HEK293 (cell line): Measurements from ENCODE around the gene DSP.

Experiments
- CTCF ChIA-PET: fragments of 350-600 bp; formaldehyde crosslinking; extraction: SDS; loops from one replicate; lab custom pipeline; 2021; ENCODE audit warnings: antibody characterized with exemption; lab: Yijun Ruan, JAX
- POLR2A ChIA-PET: fragments of 300-600 bp; formaldehyde crosslinking; extraction: SDS; loops from one replicate; lab custom pipeline; 2020; ENCODE audit warnings: antibody characterized with exemption, inconsistent platforms; lab: Yijun Ruan, JAX
- H3K27ac ChIP-seq: fragments of 200-500 bp; sonication (Bioruptor generic); 2 replicates; pipeline ENCODE4 v1.5.1; 2014; ENCODE audit warnings: low read depth, low read length, control low read depth, inconsistent platforms; ENCODE audit errors: extremely low read depth
- H3K36me3 ChIP-seq, 2 experiments: fragments of 200-500 bp in 1 of 2; sonication (Bioruptor generic) in 1 of 2; 1 replicate in 1 of 2; 2 replicates in 1 of 2; pipeline ENCODE4 v1.5.1; 2014 to 2017; ENCODE audit warnings: inconsistent platforms in 2 of 2, low read length in 2 of 2; ENCODE audit not compliant: control insufficient read depth in 2 of 2, insufficient read depth in 1 of 2
- H3K4me1 ChIP-seq: fragments of 200-500 bp; sonication (Bioruptor generic); 2 replicates; pipeline ENCODE4 v1.5.1; 2014; ENCODE audit warnings: mild to moderate bottlenecking, low read length, inconsistent platforms; ENCODE audit not compliant: control insufficient read depth, insufficient read depth
- H3K4me3 ChIP-seq: 2 replicates; pipeline ENCODE4 v1.5.1; 2011; ENCODE audit warnings: low read depth, mild to moderate bottlenecking, control low read depth, low read length, moderate library complexity
- H3K9me3 ChIP-seq: fragments of 200-500 bp; sonication (Bioruptor generic); 2 replicates; pipeline ENCODE4 v1.5.1; 2014; ENCODE audit warnings: low read depth, low read length, inconsistent platforms; ENCODE audit not compliant: control insufficient read depth, insufficient read depth
- BCL11B ChIP-seq: fragments of 450-650 bp; formaldehyde crosslinking; IDR thresholded peaks from 2 replicates; pipeline ENCODE4 v1.5.1; 2016; ENCODE audit warnings: low read depth, missing biosample characterization, missing genetic modification characterization
- CTCF ChIP-seq: fragments of 450-650 bp; formaldehyde crosslinking; IDR thresholded peaks from 2 replicates; pipeline ENCODE4 v1.5.1; 2016; ENCODE audit warnings: missing biosample characterization, missing genetic modification characterization
- IKZF3 ChIP-seq: fragments of 450-650 bp; IDR thresholded peaks from 2 replicates; pipeline ENCODE4 v1.5.0; 2018; ENCODE audit warnings: missing biosample characterization, mild to moderate bottlenecking, missing genetic modification characterization, moderate library complexity
- KLF1 ChIP-seq: fragments of 450-650 bp; formaldehyde crosslinking; IDR thresholded peaks from 2 replicates; pipeline ENCODE4 v1.5.1; 2016; ENCODE audit warnings: missing biosample characterization, missing genetic modification characterization
- KLF10 ChIP-seq: fragments of 450-650 bp; IDR thresholded peaks from 2 replicates; pipeline ENCODE4 v1.5.1; 2018; ENCODE audit warnings: missing biosample characterization, mild to moderate bottlenecking, missing genetic modification characterization
- KLF16 ChIP-seq: fragments of 450-650 bp; formaldehyde crosslinking; IDR thresholded peaks from 2 replicates; pipeline ENCODE4 v1.5.1; 2017; ENCODE audit warnings: missing biosample characterization, missing genetic modification characterization
- OVOL3 ChIP-seq: fragments of 450-650 bp; formaldehyde crosslinking; IDR thresholded peaks from 2 replicates; pipeline ENCODE4 v1.5.1; 2016; ENCODE audit warnings: missing biosample characterization, missing genetic modification characterization
- PBX3 ChIP-seq: sonication (generic); formaldehyde crosslinking; IDR thresholded peaks from 2 replicates; pipeline ENCODE4 v1.8.1; 2022; ENCODE audit warnings: mild to moderate bottlenecking, moderate library complexity, missing genetic modification reagents
- PRDM10 ChIP-seq: fragments of 450-650 bp; formaldehyde crosslinking; IDR thresholded peaks from 2 replicates; pipeline ENCODE4 v1.5.1; 2016; ENCODE audit warnings: missing biosample characterization, missing genetic modification characterization
- YY1 ChIP-seq: fragments of 450-650 bp; formaldehyde crosslinking; IDR thresholded peaks from 2 replicates; pipeline ENCODE4 v1.5.1; 2018; ENCODE audit warnings: missing biosample characterization, missing genetic modification characterization
- ZNF10 ChIP-seq: fragments of 450-650 bp; formaldehyde crosslinking; IDR thresholded peaks from 2 replicates; pipeline ENCODE4 v1.5.1; 2017; ENCODE audit warnings: missing biosample characterization, missing genetic modification characterization
- ZNF175 ChIP-seq: fragments of 450-650 bp; formaldehyde crosslinking; IDR thresholded peaks from 2 replicates; pipeline ENCODE4 v1.5.1; 2016; ENCODE audit warnings: missing biosample characterization, missing genetic modification characterization
- ZNF24 ChIP-seq: fragments of 450-650 bp; formaldehyde crosslinking; IDR thresholded peaks from 2 replicates; pipeline ENCODE4 v1.5.1; 2016; ENCODE audit warnings: missing biosample characterization, missing genetic modification characterization
- ZNF26 ChIP-seq: fragments of 450-650 bp; formaldehyde crosslinking; IDR thresholded peaks from 2 replicates; pipeline ENCODE4 v1.5.1; 2016; ENCODE audit warnings: missing biosample characterization, missing genetic modification characterization
- ZNF362 ChIP-seq: fragments of 450-650 bp; formaldehyde crosslinking; IDR thresholded peaks from 2 replicates; pipeline ENCODE4 v1.5.1; 2016; ENCODE audit warnings: missing biosample characterization, missing genetic modification characterization
- ZNF433 ChIP-seq: fragments of 450-650 bp; formaldehyde crosslinking; IDR thresholded peaks from 2 replicates; pipeline ENCODE4 v1.5.1; 2016; ENCODE audit warnings: missing biosample characterization, missing genetic modification characterization, low read depth
- ZNF473 ChIP-seq: fragments of 450-650 bp; formaldehyde crosslinking; IDR thresholded peaks from 2 replicates; pipeline ENCODE4 v1.5.1; 2017; ENCODE audit warnings: missing biosample characterization, missing genetic modification characterization
- ZNF501 ChIP-seq: fragments of 450-650 bp; formaldehyde crosslinking; IDR thresholded peaks from 2 replicates; pipeline ENCODE4 v1.5.1; 2016; ENCODE audit warnings: missing biosample characterization, missing genetic modification characterization
- ZNF544 ChIP-seq: fragments of 450-650 bp; formaldehyde crosslinking; IDR thresholded peaks from 2 replicates; pipeline ENCODE4 v1.5.0; 2017; ENCODE audit warnings: missing biosample characterization, missing genetic modification characterization
- ZNF561 ChIP-seq: fragments of 450-650 bp; IDR thresholded peaks from 2 replicates; pipeline ENCODE4 v1.5.1; 2018; ENCODE audit warnings: missing biosample characterization, missing genetic modification characterization, borderline replicate concordance
- ZNF626 ChIP-seq: fragments of 450-650 bp; sonication (Bioruptor Pico); formaldehyde crosslinking; IDR thresholded peaks from 2 replicates; pipeline ENCODE4 v1.5.1; 2018; ENCODE audit warnings: missing biosample characterization, missing genetic modification characterization, inconsistent platforms
- ZNF654 ChIP-seq: fragments of 450-650 bp; formaldehyde crosslinking; IDR thresholded peaks from 2 replicates; pipeline ENCODE4 v1.5.1; 2016; ENCODE audit warnings: low read depth, missing biosample characterization, missing genetic modification characterization
- ZNF660 ChIP-seq: fragments of 450-650 bp; IDR thresholded peaks from 2 replicates; pipeline ENCODE4 v1.5.1; 2018; ENCODE audit warnings: missing biosample characterization, mild to moderate bottlenecking, missing genetic modification characterization
- ZNF792 ChIP-seq: fragments of 450-650 bp; formaldehyde crosslinking; IDR thresholded peaks from 2 replicates; pipeline ENCODE4 v1.5.1; 2016; ENCODE audit warnings: missing biosample characterization, missing genetic modification characterization
- ZSCAN30 ChIP-seq: fragments of 450-650 bp; IDR thresholded peaks from 2 replicates; pipeline ENCODE4 v1.5.1; 2018; ENCODE audit warnings: missing biosample characterization, mild to moderate bottlenecking, missing genetic modification characterization, moderate library complexity

The DSP gene

GRCh38 chr6:7615611-7616383, 74.3 kb downstream of the DSP start (continued):
- peak; percentile 35 for TF ChIP-seq CTCF (tag by site-specific recombination)
- TF ChIP-seq KLF10 (tag by site-specific recombination): no peak
- TF ChIP-seq ZNF654 (tag by site-specific recombination): peak; percentile 93
- TF ChIP-seq ZNF10 (tag by site-specific recombination): no peak
- TF ChIP-seq KLF16 (tag by site-specific recombination): no peak
- no peak for TF ChIP-seq ZNF175 (tag by site-specific recombination)
- no peak for TF ChIP-seq ZSCAN30 (tag by site-specific recombination)

GRCh38 chr6:7617801-7618764, 76.6 kb downstream of the DSP start:
- no peaks in the 10 kb centered on the region for H3K9me3 ChIP-seq
- peaks cover 5 to 8% of the 10 kb centered on the region in 2 experiments for H3K36me3 ChIP-seq
- ChIA-PET CTCF (interaction anchor here (0.6 to 1.7 kb wide), 15 partner anchors 23 to 1680 kb away, joined by 3 to 6 read pairs (median 3); partner anchors contain the start of gene SNRNP48), POLR2A (interaction anchor here (0.6 kb wide), 2 partner anchors 108 to 440 kb away, joined by 3 read pairs; no protein-coding TSS in a partner anchor)
- H3K4me3 ChIP-seq: no peak overlapping the region
- H3K27ac ChIP-seq: no peak overlapping the region
- 0 out of 2 replicates have a peak, but pooled peaks cover 2% of the 10 kb centered on the region for H3K4me1 ChIP-seq
- TF ChIP-seq ZNF473: no peak
- TF ChIP-seq ZNF660 (tag by site-specific recombination): no peak
- TF ChIP-seq ZNF362: no peak
- no peak for TF ChIP-seq ZNF24
- TF ChIP-seq KLF10 (tag by site-specific recombination): no peak
- peak; percentile 54; the same call in 1 of the 2 replicates for TF ChIP-seq PRDM10
- no peak for TF ChIP-seq YY1 (tag by site-specific recombination)
- no peak for TF ChIP-seq OVOL3 (tag by site-specific recombination)
- TF ChIP-seq ZNF626 (tag by site-specific recombination): no peak
- no peak for TF ChIP-seq BCL11B
- no peak for TF ChIP-seq ZNF792 (tag by site-specific recombination)
- no peak for TF ChIP-seq ZNF501
- TF ChIP-seq ZNF561: no peak
- no peak for TF ChIP-seq ZNF433
- TF ChIP-seq ZNF544 (tag by site-specific recombination): no peak
- TF ChIP-seq PBX3: no peak
- no peak for TF ChIP-seq ZNF26 (tag by site-specific recombination)
- TF ChIP-seq IKZF3 (tag by site-specific recombination): no peak
- TF ChIP-seq KLF1 (tag by site-specific recombination): 0 out of 2 replicates have a peak, but pooled peaks have one; percentile 21
